ENCODE results near the gene DDX50.

GRCh38 chr10:68938117-68938516, 37.0 kb downstream of the DDX50 start:
- TF ChIP-seq REST (IDR thresholded peaks at IDR 0.05; ENCODE audit: insufficient read depth in 1 of 2, low read depth in 2 of 2, low read length in 1 of 2) (no peak), CTCF (IDR thresholded peaks at IDR 0.05) (no peak)
